Epithelial cell of proximal tubule (primary cell): ENCODE data around the gene NBEA. TPM values are rescaled to one million over a fixed set of nuclear protein-coding genes. Genes with fewer than 3 reads are reported as not detected.

Experiments used
- DNase-seq: peaks from one replicate; pipeline ENCODE4 v3.0.0-alpha.2; 2011; ENCODE audit warnings: low read depth
- H3K4me3 ChIP-seq: 2 replicates; pipeline ENCODE4 v1.5.1; 2011; ENCODE audit warnings: low read depth, mild to moderate bottlenecking, low read length
- CTCF ChIP-seq: conservative IDR thresholded peaks from 2 replicates; pipeline ENCODE4 v1.5.1; 2012; ENCODE audit warnings: low read depth, mild to moderate bottlenecking, low read length
- total RNA-seq: library from RNA; depleted of rRNA; stranded (reverse); fragments of >200 nt; gene quantifications from 2 replicates; pipeline ENCODE4 v1.2.3, GENCODE V29; 2015

The NBEA gene
- total RNA-seq, 1 donor from 2014 or later: 2.7 TPM

DNA sequence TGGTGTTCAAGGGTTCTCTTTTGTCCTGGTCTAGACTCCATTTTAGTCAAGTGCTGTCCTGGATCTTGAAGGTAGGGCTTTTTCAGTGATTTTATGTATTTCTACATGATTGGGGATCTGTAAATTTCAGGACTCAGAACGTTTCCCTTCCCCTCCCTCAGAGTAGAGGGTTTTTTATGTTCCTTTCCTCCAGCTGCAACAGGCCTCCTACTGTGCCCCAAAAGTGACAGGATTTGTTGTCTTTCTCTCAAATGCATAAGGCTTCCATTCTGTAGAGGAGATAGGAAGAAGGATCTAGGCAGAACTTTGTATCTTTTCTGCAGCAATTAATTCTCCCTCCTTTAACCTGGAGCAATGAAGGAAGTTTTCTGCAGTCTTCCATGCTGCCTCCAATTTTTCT lies 283.1 kb downstream of the NBEA start:
- H3K4me3 ChIP-seq: no peak overlapping the region
- no peak for TF ChIP-seq CTCF
- no peak for DNase-seq

- no peak overlapping the region for H3K4me3 ChIP-seq
- no peak for DNase-seq
- no peak for TF ChIP-seq CTCF
These were observed 283.5 kb downstream of the NBEA start for GRCh38 chr13:35225582-35225981.

DNA sequence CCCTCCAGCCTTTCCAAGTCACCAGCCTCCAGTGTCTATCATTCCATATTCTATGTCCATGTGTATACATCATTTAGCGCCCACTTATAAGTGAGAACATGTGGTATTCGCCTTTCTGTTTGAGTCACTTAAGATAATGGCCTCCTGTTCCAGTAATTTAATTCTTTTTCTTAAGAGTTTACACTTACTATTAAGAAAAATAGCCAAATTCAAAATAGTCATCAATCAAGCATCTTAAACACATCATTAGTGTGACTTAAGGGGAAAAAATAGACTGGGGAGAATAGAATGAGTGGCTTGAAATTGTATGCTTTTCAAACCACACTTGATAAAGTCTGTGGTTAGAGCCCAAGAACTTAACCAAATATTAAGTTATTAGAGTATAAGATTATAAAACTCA lies 286.5 kb downstream of the NBEA start:
- H3K4me3 ChIP-seq: no peak overlapping the region
- no peak for DNase-seq
- no peak for TF ChIP-seq CTCF

- no peak for TF ChIP-seq CTCF
- H3K4me3 ChIP-seq: no peak overlapping the region
- no peak for DNase-seq
These were observed 289.4 kb downstream of the NBEA start for GRCh38 chr13:35231426-35231825.

DNA sequence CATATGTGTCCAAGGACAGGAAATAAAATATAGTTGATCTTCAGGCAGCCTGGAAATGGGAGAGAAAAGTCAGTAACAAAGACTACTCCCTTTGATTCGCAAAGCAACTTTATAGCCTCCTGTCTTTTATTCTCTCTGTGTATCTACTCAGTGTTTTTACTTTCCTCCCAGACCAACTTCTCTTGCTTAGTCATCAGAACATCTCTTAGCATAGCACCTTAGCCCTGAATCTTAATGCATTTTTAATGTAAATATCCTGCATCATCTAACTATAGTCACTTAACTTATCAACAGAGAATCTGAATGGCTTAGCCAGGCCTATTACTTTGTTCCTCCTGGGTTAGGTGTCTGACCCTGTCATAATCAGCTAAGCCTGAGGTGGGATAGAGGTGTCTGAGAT lies 296.2 kb downstream of the NBEA start:
- TF ChIP-seq CTCF: no peak
- DNase-seq: no peak
- no peak overlapping the region for H3K4me3 ChIP-seq

DNA sequence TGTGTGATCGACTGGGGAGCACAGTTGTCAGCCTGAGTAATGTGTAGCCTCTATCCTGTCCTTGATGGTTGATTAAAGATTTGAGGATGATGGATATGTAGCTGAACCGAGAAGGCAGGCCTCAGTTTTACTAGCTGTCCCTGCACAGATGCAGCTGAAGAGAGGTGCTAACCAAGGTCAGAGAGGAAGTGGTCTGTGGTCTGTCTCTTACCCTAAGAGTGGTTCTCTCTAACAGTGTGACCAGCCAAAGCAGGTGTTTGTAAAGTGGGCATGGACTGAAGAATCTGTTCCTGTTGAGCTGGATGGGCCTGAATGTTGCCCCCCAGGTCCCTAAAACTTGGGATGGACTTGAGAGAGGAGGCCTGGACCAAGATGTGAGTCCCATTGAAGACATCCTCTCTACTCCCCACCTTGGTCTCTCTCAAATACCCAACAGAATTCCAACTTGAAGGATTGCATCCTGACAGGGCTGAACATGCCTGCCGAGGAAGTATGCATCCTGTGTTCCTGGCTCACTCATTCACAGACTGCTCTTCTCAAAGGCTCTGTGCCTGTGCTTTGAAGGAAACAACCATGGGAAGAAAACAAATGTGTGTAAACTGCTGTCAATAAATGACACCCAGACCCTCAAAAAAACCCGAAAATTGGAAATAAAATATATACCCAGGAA lies 310.6 kb downstream of the NBEA start:
- no peak for TF ChIP-seq CTCF
- DNase-seq: no peak
- no peak overlapping the region for H3K4me3 ChIP-seq

- no peak for TF ChIP-seq CTCF
- H3K4me3 ChIP-seq: no peak overlapping the region
- no peak for DNase-seq
These were observed 313.2 kb downstream of the NBEA start for GRCh38 chr13:35255241-35255640.
